ENCODE data around the gene OTULIN.

OTULIN gene

DNA sequence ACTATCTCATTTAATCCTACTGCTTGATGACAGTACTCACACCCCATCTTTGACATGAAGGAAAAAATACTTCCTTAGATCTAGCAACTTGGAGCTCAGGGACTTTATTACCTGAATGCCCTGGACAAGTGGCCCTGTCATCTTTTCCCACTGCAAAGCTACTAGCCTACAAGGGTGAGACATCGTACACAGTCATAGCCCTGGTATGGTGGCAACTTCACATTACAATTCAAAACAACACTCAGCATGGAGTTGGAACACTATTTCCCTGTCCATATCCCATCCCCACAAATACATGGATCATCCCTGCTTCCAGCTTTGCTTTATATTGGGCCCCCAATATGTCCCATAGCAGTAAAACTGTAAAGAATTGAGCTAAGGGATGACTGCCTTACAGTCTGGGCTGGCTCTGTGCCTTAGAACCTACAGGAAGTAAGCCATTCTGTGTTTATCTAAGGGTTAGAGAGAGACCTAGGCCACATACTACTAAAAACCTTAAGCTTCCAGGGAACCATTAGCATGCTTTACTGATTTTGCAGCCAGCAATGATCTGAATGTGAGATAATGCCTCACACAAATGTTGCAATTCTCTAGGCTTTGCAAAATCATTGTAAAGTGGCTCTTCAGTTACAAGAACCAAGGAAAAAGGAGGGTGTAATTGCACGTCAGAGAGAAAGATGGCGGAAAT lies 55.9 kb downstream of the OTULIN start:
- DNase-seq (ENCODE audit: low read depth, low spot score) = no peak

DNA sequence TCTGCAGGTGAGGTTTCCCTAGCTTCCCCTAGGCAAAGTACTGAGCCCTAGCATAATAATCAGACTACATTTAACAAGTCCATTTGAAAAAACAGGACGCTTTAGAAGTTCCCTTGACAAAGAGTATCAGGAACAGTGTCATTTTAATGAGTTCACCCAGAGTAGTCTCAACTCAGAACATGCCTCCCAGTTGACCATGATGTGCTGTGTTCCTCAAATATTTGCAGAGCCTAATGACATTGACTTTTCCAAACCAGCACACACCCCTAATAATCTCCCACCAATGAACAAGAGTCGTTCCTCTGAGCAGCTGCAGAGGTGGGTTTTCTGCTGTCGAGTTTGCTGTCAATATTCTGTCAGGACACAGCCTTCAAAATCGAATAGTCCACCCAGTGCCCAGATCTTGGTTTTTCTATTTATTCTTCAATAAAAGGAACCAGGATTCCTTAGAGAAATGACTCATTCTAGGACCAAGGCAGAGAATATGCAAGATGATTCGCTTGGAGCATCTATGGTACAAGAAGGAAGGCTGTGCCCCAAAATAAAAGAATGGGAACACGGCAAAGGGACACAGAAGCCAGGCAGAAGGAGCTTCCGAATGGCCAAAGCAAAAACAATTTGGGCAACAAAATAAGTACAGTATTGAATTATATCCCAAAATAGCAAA lies 57.6 kb downstream of the OTULIN start:
- DNase-seq (ENCODE audit: low read depth, low spot score) = no peak

DNA sequence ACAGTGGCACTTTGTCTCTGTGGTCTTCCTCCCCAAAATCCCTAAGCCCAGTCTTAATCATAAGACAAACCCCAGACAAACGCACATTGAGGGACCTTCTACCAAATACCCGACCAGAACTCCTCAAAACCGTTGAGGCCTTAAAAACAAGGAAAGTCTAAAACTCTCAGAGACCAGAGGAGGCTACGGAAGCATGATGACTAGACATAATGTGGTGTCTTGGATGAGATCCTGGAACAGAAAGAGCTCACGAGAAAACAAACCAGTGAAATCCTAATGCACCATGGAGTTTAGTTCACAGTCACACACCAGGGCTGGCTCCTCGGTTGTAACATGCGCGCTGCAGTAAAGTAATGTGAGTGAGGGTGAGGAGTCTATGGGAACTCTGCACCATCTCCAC lies 58.4 kb downstream of the OTULIN start:
- no peak for DNase-seq (ENCODE audit: low read depth, low spot score)

DNA sequence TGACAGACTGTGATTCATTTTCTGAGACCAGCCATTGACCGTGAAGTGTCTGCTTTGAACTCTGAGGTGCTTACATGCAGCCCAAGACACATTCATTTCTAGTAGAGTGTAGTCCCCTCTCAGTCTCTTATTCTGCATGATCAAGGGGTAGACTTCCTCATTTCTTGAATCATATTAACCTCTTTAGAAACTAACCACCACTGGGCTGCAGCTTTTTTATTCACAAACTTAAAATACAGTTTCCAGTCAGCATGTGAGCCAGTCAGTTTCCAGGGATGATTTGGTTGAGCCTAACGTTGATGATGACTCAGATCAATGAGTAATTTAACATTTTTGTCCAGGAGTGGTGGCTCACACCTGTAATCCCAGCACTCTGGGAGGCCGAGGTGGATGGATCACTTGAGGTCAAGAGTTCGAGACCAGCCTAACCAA lies 59.2 kb downstream of the OTULIN start:
- DNase-seq (ENCODE audit: low read depth, low spot score) = no peak

DNA sequence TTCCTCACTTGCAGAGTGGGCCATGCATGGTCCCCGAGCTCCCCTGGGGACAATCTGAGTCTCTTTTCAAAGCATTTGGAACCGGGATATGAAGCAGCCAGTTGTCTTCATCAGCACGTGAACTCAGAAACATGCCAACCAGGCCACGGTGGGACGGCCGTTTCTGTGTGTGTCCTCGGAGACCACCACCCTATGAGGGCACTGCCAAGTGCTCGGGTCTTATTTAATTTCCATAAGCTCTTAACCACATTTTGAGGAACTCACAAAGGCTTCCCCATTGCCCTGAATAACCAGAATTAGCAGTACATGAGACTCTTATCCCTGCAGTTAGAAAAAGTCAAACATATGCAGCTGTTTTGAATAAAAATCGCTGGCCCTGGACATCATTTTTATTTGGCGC lies 60.1 kb downstream of the OTULIN start:
- DNase-seq (ENCODE audit: low read depth, low spot score) = no peak

DNA sequence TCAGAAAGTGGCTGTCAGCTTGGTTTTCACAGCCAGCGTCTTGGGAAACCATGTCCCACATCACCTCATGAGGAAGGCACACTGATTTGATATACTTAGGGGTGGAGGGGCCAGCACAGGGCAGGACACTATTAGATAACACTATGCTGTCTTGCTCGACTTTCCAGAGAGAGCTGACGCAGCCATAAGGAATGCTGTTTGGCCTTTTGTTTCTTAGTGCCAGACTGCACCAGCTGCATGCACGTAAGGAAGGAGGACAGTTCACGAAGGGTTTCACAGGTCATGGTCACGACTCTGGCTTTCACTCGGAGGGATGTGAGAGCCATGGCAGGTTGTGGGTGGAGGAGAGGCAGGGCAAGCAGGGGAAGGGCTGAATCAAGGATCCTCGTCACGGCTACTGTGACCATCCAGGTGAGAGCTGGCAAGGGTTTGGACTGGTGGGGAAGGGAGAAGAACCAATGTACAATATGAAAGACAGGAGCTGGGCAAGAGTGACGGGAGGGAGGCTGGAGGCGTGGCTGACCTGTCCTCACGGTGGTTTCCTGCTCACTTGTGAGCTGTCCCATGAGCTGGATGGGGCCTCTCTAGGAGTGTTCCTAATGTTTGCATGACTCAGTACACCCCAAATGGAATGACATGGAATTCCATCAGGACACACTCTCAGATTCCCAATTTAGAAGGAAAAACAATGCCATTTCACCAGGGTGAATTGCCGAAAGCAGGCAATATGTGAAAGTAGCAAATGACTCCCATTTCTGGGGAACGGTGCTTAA lies 61.7 kb downstream of the OTULIN start:
- DNase-seq (ENCODE audit: low read depth, low spot score) = no peak

DNA sequence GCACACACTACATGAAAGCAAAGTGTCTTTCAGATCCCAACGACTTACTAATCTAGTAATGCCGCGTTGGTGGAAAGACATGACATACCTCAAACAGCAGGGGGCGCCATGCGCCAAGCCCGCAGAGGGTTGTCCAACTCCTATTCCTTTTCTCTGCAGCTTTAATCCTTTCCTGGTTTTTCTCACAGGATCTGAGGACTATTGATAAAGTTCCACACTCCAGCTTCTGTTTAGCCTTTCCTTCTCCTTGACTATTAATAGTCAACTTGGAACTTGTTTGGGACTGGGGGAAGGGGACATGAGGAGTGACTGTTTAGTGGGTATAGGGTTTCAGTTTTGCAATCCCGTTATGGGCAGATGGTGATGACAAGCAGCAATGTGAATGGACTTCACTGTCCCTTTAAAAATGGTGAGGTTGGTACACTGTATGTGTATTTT lies 62.9 kb downstream of the OTULIN start:
- DNase-seq (ENCODE audit: low read depth, low spot score) = peak; percentile 51

DNA sequence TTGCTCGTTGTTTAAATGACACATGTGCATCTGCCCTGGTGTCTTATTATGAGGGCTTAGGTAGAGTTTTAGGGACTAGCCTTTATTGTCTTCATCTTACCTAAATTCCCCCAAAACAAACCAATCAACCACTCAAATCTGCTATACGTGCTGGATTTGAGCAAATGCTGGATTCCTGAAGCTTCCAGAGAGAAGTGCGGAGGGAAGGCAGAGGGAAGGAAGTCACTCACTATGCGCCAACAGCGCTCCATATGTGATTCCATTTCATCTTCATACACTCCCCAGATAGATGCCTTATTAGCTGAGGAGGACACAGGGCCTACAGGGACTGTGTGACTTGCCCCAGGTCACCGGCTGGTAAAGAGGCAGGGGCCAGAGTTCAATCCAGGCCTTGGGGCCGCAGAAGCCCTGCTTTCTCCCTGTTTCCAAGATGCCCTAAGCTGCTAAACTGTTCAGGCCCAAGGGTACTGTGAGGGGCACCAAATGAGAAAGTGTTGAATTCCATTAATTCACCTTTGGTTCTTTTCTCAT lies 63.5 kb downstream of the OTULIN start:
- DNase-seq (ENCODE audit: low read depth, low spot score) = no peak

DNA sequence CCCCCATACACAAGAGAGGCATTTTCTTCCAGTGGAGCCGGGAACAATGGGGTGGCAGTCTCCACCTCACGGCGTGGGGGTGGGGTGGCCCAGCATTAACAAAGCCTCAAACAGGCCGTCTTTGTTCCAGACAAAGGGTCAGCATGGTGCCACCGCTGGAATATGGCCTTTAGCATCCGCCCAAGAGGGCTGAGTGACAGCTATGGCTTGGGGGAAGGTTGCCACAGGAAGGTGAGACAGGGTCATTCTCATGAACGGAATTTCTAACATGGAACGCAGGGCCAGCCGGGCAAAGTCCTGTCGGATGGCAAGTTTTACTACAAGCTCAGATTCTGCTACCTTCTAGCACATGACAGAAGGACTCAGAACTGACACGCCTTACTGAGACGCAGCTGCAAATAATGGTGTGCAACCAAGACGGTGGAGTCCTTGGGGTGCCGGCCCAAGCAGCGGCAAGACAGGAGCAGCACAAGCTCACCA lies 64.0 kb downstream of the OTULIN start:
- no peak for DNase-seq (ENCODE audit: low read depth, low spot score)

DNA sequence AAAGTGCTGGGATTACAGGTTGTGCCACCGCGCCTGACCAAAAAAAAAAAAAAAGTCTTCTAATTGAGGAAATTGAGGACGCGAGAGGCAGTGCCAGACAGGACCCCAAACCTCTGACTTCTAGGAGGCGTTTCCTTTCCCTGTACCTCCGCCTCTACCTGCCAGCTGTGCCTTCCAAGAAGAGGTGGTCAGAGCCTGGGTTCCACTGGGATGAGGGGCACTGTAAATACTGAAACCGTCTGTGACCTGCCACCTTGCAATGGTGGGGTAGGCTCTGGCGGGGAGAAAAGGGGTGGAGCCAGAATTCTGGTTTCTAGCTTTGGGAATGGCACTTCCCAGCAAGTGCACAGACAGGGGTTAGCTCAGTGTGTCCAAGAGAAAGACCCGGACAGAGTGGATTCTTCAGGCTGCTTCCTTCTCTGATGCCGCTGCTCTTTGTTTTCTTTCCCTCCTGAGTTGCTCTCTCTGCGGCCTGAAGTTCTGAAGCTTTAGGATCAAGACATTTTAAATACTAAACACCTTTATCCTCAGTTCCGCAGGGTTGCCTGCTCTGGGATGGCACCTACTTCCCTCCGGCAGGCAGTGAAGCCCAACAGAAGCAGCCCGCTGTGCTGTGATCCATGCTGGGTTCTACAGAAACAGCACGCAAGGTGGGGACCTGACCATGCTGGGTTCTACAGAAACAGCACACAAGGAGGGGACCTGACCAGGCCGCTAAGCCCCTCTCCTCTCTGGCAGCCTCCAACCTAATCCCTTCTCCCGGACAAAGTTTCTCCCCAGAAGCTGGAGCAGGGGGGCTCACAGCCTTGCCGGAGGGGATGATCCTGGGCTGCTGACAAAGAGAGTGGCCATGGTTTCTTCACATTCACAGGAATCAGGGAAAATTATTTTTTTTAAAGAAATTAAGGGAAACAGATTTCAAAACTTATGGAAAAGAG lies 65.2 kb downstream of the OTULIN start:
- DNase-seq (ENCODE audit: low read depth, low spot score) = no peak

DNA sequence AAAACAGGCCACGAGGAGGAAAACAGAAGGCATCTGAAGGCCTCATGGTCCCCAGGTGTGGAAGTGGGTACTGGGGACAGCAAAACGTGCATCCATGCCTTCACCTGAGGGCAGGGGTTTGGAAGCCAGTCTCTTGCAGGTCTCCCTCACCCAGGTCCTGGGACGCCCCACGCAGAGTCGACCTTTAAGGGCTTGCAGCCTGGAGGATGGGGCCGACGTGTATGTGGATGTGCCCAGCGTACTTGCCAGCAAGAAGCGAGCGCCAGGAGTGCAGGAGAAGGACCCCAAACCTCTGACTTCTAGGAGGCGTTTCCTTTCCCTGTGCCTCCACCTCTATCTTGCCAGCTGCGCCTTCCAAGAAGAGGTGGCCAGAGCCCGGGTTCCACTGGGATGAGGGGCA lies 65.9 kb downstream of the OTULIN start:
- no peak for DNase-seq (ENCODE audit: low read depth, low spot score)

DNA sequence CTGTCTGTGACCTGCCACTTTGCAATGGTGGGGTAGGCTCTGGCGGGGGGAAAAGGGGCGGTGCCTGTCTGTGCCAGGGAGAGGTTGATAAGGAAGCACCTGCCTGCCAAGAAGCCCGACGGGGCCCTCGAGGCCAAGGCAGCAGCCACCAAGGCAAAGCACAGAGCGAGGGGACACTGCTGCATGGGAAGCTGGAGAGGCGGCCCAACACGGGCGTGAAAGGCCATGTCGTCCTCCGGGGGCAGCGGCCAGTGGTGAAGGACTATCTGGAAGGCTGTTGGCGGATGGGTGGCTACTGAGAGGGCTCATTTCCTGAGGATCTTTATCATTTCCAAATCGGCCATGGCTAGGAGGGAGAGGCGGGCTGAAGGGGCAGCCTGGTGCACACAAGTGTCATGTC lies 66.4 kb downstream of the OTULIN start:
- no peak for DNase-seq (ENCODE audit: low read depth, low spot score)

DNA sequence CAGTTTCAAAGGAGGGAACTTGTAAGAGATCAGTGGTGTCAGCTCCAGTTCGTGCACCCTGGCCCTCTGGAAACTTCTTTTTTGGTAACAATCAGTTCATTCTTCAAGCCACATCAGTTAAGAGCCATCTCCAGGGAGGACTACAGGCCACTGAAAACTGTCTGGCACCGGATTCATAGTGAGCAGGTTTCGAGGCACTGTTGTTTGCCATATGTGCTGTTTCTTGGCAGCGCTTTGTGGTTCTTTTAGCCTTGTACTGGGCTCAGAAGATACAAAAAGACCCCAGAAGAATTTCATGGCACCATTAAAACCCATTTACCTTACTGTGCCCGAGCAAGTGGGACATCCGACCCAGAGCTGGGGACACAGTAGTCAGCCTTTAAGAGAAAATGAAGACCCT lies 68.5 kb downstream of the OTULIN start:
- no peak for DNase-seq (ENCODE audit: low read depth, low spot score)

DNA sequence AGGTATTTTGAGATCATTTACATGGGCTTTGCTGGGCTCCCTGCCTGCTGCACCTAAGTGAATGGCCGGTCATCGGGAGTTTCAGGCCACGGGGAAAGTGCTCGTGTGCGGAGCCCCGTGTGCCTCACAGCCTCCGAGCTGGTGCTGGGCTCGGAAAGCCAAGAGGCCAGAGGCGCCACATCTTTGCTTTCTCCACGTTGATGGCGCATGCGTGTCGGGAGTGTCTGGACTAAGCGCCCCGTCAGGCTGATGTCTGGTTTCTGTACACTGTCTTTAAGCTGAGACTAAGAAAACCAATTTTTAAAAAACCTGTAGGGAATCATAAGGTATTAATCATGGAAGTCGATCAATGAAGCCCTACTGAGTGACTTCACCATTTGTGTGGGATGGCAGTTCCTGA lies 69.1 kb downstream of the OTULIN start:
- no peak for DNase-seq (ENCODE audit: low read depth, low spot score)

DNA sequence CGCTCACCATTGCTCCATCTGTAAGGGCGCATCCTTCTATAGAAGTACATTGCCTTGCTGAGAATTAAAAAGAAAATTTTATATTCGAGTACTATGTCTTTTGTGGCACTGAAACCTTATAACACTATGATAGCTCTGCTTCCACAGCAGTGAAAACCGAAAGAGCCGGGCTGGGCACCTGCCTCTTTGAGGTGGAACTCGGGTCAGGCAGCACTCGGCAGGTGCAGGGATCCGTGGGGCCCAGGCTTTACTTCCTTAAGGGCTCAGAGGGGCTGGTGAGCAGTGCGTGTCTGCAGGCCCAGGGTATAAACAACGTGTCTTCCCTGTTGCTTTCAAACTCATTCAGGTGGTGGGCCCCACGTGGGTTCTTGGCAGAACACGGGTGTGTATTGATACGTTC lies 69.9 kb downstream of the OTULIN start:
- DNase-seq (ENCODE audit: low read depth, low spot score) = no peak

DNA sequence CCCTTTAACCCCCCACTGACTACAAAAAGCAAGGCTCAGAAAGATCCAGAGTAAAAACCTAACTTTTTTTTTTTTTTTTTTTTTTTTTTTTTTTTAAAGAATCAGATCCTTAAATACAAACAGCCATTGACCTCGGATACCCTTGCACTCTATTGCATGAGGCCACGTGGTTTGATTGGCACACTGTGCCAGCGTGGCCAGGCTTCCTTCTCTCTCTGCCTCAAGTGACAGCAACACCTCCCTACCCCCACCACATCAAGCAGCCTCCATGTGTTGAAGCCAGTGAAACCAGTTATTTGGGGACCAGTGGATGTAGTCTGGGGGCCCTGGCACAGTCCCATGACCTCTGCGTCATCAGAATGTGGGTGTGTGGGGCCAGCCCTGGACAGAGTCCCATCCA lies 71.4 kb downstream of the OTULIN start:
- no peak for DNase-seq (ENCODE audit: low read depth, low spot score)

DNA sequence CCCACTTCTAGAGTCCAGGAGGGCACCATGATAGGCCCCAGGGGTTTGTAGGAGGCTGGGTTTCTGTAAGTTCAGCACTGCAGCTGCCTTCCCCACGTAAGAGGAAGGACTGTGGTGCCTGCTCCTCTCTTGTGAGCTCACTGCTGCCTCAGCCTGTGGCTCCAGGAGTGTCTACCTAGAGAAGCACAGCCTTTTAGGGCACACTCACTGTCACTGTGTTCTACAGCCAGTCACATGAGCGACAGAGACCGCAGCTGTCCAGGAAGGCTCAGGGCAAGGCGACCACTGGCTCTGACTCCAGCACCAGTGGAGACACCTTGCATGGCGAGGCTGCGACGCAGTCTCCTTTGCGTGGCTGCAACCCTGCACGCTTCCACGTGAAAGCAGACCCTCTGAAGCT lies 72.8 kb downstream of the OTULIN start:
- DNase-seq (ENCODE audit: low read depth, low spot score) = no peak

DNA sequence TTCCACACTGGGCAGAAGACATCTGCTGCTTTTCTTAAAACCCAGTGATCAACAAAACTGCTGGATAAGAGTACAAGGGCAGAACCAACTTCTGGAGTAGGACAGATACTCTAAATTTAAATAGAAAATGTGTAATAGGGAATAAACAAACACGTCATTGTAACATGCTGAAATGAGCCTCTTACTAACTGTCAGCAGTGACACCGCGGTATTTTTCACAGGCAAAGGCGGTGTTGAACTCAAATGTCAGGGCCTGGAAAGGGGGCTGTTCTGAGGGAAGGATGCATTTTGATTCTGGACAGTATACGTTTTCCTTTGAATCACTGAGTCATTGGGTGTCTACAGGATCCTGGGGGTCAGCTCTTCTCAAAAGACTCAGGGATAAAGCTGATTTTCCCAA lies 73.5 kb downstream of the OTULIN start:
- DNase-seq (ENCODE audit: low read depth, low spot score) = no peak

DNA sequence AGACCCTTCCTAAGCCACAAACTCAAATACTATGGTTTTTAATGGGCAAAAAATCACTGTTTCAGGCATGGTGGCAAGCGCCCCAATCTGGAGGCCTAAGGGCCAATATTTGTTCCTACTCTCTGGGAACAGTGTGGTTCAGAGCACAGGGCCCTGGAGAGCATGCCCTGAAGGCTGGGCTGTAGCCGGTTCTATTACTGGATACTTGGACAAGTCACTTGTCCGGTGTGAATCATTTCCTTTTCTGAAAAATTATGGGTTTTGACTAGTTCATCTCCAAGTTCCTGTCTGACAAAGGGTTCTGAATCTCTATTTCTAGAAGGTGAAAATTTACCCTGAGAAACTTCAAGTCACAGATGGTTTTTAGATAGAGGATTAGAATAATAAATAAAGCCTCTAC lies 75.0 kb downstream of the OTULIN start:
- no peak for DNase-seq (ENCODE audit: low read depth, low spot score)

DNA sequence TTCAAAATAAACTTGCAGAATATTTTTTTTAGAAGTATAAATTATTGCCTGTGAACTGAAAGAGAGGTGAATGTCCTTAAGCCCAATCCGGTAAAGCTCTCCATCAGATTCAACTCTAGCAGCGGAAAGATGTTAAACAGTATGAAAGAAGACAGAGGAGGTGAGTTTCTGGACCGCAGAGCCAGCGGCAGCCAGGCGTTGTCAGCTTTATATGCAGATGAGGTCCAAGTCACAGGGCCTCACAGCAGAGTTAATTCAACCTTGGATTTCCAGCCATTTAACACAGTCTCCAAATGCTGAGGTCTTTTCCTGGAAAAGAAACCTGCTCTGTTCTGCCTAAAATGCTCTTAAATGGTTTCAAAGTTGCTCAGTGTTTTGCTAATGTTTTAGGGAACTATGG lies 75.5 kb downstream of the OTULIN start:
- DNase-seq (ENCODE audit: low read depth, low spot score) = no peak

DNA sequence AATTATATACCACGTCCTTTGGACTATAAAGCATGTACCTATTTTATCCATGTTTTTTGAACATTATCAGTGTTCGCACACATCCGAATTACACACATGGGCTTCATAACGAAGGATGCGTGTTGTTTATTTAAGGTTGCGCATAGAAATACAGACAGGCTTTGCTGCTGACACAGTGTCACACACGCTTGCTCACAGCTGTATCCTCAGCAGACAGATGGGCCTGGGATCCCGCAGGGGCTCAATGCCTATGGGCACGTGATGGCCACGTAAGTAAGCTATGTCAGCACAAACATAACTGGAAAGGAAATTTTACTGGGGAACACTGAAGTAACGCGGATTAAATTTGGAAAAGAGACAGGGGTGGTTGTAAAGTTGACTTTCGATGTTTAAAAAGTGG lies 76.6 kb downstream of the OTULIN start:
- DNase-seq (ENCODE audit: low read depth, low spot score) = no peak
